Astrocyte (in vitro differentiated cells and primary cell): ENCODE measurements around the gene HSD17B2. TPM values are rescaled to one million over a fixed set of nuclear protein-coding genes. Genes with fewer than 3 reads are reported as not detected.

Experiments used
- DNase-seq: peaks from one replicate; pipeline ENCODE4 v3.0.0-alpha.2; 2010; ENCODE audit warnings: low read depth
- FAIRE-seq: peaks from 2 replicates; lab custom pipeline; 2011; peaks lifted over from hg19 to GRCh38; lab: Jason Lieb, UNC
- H2AFZ ChIP-seq: 2 replicates; pipeline ENCODE4 v1.6.0; 2012; ENCODE audit warnings: low read depth, low read length, inconsistent platforms
- H3K27ac ChIP-seq: 2 replicates; pipeline ENCODE4 v1.5.1; 2011; ENCODE audit warnings: low read depth, low read length, inconsistent platforms
- H3K27me3 ChIP-seq: 2 replicates; pipeline ENCODE4 v1.6.0; 2011; ENCODE audit warnings: low read length, inconsistent platforms; ENCODE audit not compliant: insufficient read depth
- H3K36me3 ChIP-seq: 2 replicates; pipeline ENCODE4 v1.5.1; 2011; ENCODE audit warnings: low read length, inconsistent platforms; ENCODE audit not compliant: insufficient read depth
- H3K4me1 ChIP-seq: 2 replicates; pipeline ENCODE4 v1.5.1; 2011; ENCODE audit warnings: low read length, inconsistent platforms; ENCODE audit not compliant: insufficient read depth
- H3K4me2 ChIP-seq: 2 replicates; pipeline ENCODE4 v1.6.0; 2012; ENCODE audit warnings: low read length, inconsistent platforms
- H3K4me3 ChIP-seq: 2 replicates; pipeline ENCODE4 v1.5.1; 2011; ENCODE audit warnings: low read depth, mild to moderate bottlenecking, low read length, inconsistent platforms; ENCODE audit not compliant: insufficient read depth
- H3K79me2 ChIP-seq: 2 replicates; pipeline ENCODE4 v1.6.0; 2012; ENCODE audit warnings: mild to moderate bottlenecking, low read length, inconsistent platforms; ENCODE audit not compliant: insufficient read depth
- H3K9ac ChIP-seq: 2 replicates; pipeline ENCODE4 v1.6.0; 2012; ENCODE audit warnings: mild to moderate bottlenecking, low read length, inconsistent platforms
- H3K9me3 ChIP-seq: 2 replicates; pipeline ENCODE4 v1.5.1; 2012; ENCODE audit warnings: low read depth, mild to moderate bottlenecking, low read length, inconsistent platforms; ENCODE audit not compliant: insufficient read depth
- H4K20me1 ChIP-seq: 2 replicates; pipeline ENCODE4 v1.6.0; 2012; ENCODE audit warnings: low read length, inconsistent platforms; ENCODE audit not compliant: insufficient read depth
- H3K27ac Mint-ChIP-seq: one replicate; pipeline ENCODE4 v1.8.0; 2021; ENCODE audit warnings: mild to moderate bottlenecking, mixed read lengths; ENCODE audit not compliant: unreplicated experiment
- H3K27me3 Mint-ChIP-seq: one replicate; pipeline ENCODE4 v1.8.0; 2021; ENCODE audit warnings: low read depth, mixed read lengths; ENCODE audit not compliant: unreplicated experiment
- H3K36me3 Mint-ChIP-seq: one replicate; pipeline ENCODE4 v1.8.0; 2021; ENCODE audit warnings: low read depth, mixed read lengths; ENCODE audit not compliant: unreplicated experiment
- H3K4me1 Mint-ChIP-seq: one replicate; pipeline ENCODE4 v1.8.0; 2021; ENCODE audit warnings: low read depth, mixed read lengths; ENCODE audit not compliant: unreplicated experiment
- H3K4me3 Mint-ChIP-seq: one replicate; pipeline ENCODE4 v1.8.0; 2021; ENCODE audit warnings: mild to moderate bottlenecking, moderate library complexity, mixed read lengths; ENCODE audit not compliant: unreplicated experiment
- H3K9me3 Mint-ChIP-seq: one replicate; pipeline ENCODE4 v1.8.0; 2021; ENCODE audit warnings: mild to moderate bottlenecking, mixed read lengths; ENCODE audit not compliant: unreplicated experiment
- EZH2 ChIP-seq: IDR thresholded peaks from 2 replicates; pipeline ENCODE4 v1.6.1; 2012; ENCODE audit warnings: mild to moderate bottlenecking, low read length, inconsistent platforms; ENCODE audit not compliant: insufficient read depth
- total RNA-seq: library from RNA; stranded (reverse); gene quantifications from 2 replicates; pipeline ENCODE4 v1.2.1, GENCODE V29; 2021
- TF ChIP-seq, protein P1 (sequence below): IDR thresholded peaks from 2 replicates; pipeline ENCODE4 v1.5.1; 2011; ENCODE audit warnings: low read depth, mild to moderate bottlenecking, inconsistent platforms, low read length, moderate library complexity; ENCODE audit not compliant: insufficient read depth

HSD17B2 gene
- total RNA-seq, 1 donor from 2014 or later = 0.20 TPM

DNA sequence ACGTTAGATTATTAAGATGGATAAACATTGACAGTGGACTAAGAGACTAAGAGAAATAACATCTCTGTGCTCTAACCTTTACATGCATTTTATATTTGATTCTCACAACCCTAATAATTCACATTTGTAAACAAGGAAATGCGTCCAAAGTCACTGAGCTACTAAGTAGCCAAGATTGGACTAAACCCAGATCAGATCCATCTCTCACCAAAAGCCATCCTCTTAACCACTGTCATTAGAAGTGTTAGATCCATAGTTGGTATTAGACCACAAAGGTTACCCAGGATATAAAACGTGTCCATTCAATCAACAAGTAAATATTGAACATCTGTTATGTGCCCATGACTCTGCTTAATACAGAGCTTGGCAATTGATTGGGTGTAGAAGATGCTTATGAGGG is 5.2 kb downstream of the HSD17B2 start:
- H3K27me3 Mint-ChIP-seq = peaks cover 19% of the 10 kb centered on the region
- Histone ChIP-seq H3K4me2 (no peak overlapping the region), H3K4me3 (no peak overlapping the region), H3K36me3 (no peaks in the 10 kb centered on the region), H3K27ac (no peak overlapping the region), H3K9me3 (no peaks in the 10 kb centered on the region), H3K79me2 (no peaks in the 10 kb centered on the region), H2AFZ (no peak overlapping the region), H4K20me1 (no peaks in the 10 kb centered on the region), H3K9ac (no peak overlapping the region), H3K4me1 (peaks cover 16% of the 10 kb centered on the region), H3K27me3 (peaks cover 2% of the 10 kb centered on the region)
- DNase-seq (no peak), FAIRE-seq (no peak)
- no peaks in the 10 kb centered on the region for H3K36me3 Mint-ChIP-seq
- no peak for TF ChIP-seq EZH2
- TF ChIP-seq, protein P1, sequence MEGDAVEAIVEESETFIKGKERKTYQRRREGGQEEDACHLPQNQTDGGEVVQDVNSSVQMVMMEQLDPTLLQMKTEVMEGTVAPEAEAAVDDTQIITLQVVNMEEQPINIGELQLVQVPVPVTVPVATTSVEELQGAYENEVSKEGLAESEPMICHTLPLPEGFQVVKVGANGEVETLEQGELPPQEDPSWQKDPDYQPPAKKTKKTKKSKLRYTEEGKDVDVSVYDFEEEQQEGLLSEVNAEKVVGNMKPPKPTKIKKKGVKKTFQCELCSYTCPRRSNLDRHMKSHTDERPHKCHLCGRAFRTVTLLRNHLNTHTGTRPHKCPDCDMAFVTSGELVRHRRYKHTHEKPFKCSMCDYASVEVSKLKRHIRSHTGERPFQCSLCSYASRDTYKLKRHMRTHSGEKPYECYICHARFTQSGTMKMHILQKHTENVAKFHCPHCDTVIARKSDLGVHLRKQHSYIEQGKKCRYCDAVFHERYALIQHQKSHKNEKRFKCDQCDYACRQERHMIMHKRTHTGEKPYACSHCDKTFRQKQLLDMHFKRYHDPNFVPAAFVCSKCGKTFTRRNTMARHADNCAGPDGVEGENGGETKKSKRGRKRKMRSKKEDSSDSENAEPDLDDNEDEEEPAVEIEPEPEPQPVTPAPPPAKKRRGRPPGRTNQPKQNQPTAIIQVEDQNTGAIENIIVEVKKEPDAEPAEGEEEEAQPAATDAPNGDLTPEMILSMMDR = no peak
- H3K27ac Mint-ChIP-seq = no peak overlapping the region
- H3K4me3 Mint-ChIP-seq = no peak overlapping the region
- peaks cover 1% of the 10 kb centered on the region for H3K9me3 Mint-ChIP-seq
- H3K4me1 Mint-ChIP-seq = peaks cover 10% of the 10 kb centered on the region

DNA sequence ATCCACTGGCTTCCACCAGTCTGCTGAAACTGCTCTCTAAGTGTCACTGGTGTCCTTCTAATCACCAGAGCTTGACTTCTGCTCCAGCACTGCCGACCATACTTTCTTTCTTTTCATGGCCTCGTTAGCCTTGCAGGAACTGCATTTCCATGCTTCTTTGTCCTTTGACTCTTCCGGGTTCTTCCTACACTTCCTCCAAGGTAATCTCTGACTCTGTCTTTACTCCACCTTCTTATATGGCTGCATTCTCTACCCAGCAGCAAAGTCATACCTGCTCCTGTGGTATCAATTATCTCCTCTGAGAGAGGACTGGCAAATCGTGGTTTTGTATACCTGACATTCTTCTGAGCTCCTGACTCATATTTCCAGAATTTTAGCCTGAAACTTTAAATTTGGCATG is 6.5 kb downstream of the HSD17B2 start:
- H3K27me3 Mint-ChIP-seq = peaks cover 21% of the 10 kb centered on the region
- Histone ChIP-seq H3K9ac (no peak overlapping the region), H3K4me1 (peaks cover 13% of the 10 kb centered on the region), H3K36me3 (no peaks in the 10 kb centered on the region), H3K4me2 (no peak overlapping the region), H3K27me3 (peaks cover 2% of the 10 kb centered on the region), H4K20me1 (no peaks in the 10 kb centered on the region), H3K9me3 (no peaks in the 10 kb centered on the region), H3K79me2 (no peaks in the 10 kb centered on the region), H3K27ac (no peak overlapping the region), H2AFZ (no peak overlapping the region), H3K4me3 (no peak overlapping the region)
- FAIRE-seq (no peak), DNase-seq (no peak)
- peaks cover 8% of the 10 kb centered on the region for H3K4me1 Mint-ChIP-seq
- TF ChIP-seq, protein P1 = no peak
- TF ChIP-seq EZH2 = no peak
- H3K27ac Mint-ChIP-seq = no peak overlapping the region
- no peaks in the 10 kb centered on the region for H3K36me3 Mint-ChIP-seq
- no peak overlapping the region for H3K4me3 Mint-ChIP-seq
- H3K9me3 Mint-ChIP-seq = peaks cover 1% of the 10 kb centered on the region

DNA sequence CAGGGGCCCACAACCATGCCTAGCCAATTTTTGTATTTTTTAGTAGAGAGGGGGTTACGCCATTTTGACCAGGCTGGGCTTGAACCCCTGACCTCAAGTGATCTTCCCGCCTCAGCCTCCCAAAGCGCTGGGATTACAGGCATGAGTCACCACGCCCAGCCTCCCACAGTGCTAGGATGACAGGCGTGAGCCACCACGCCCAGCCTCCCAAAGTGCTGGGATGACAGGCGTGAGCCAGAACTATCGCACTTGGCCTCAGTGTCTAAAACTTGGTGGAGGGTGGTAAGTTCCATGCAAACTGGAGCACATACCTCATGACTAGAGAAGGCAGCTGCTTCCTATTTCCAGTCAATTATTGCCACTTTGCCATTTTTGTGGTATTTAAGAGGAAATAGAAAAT is 7.1 kb downstream of the HSD17B2 start:
- H3K9me3 Mint-ChIP-seq = peaks cover 1% of the 10 kb centered on the region
- H3K27me3 Mint-ChIP-seq = peaks cover 22% of the 10 kb centered on the region
- H3K4me1 Mint-ChIP-seq = peaks cover 8% of the 10 kb centered on the region
- Histone ChIP-seq H3K36me3 (no peaks in the 10 kb centered on the region), H3K4me3 (no peak overlapping the region), H3K27me3 (peaks cover 2% of the 10 kb centered on the region), H2AFZ (no peak overlapping the region), H3K4me2 (no peak overlapping the region), H3K27ac (no peak overlapping the region), H3K9ac (no peak overlapping the region), H3K79me2 (no peaks in the 10 kb centered on the region), H4K20me1 (no peaks in the 10 kb centered on the region), H3K4me1 (peaks cover 13% of the 10 kb centered on the region), H3K9me3 (no peaks in the 10 kb centered on the region)
- FAIRE-seq (no peak), DNase-seq (peak; percentile 47)
- no peak for TF ChIP-seq EZH2
- TF ChIP-seq, protein P1 = no peak
- no peak overlapping the region for H3K27ac Mint-ChIP-seq
- H3K36me3 Mint-ChIP-seq = no peaks in the 10 kb centered on the region
- no peak overlapping the region for H3K4me3 Mint-ChIP-seq
